Measurements from ENCODE around the gene TATDN2.

DNA sequence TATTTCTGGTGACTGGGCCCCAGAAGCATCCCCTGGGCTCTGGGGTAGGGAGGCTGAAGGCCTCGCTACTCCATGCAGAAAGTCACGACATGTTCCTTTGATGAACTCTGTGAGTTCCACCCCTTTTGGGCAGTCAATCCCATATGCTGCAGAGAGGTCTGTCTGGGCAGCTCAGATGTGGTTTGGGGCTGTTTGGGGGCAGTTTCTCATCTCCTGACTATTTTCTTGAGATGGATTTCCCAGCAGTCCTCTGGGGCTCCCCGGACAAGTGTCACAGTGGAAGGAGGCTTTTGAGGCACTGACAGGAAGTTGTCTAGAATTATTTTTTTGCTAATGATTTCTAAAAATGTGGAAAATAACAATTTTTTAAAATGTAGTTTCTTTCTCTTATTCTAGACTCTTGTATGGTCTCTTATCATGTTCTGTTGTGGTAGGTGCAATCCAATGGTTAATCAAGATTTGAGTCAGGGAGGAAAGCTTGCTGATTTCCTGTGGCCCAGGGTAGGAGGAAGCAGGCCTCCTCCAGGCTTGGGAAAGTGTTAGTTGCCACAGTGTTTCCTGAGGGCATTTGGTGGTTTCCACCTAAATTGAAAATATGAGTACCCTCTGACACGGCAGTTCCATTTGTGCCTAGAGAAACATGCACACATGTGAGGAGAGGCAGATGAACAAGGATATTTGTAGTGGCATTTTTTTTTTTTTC is 19.9 kb upstream of the TATDN2 start:
- no peak for TF ChIP-seq CTCF (IDR thresholded peaks at IDR 0.05; ENCODE audit: poor library complexity)
- no peak for TF ChIP-seq EZH2phosphoT487 (IDR thresholded peaks at IDR 0.05; ENCODE audit: low read depth, severe bottlenecking, unreplicated experiment)
- TF ChIP-seq EZH2 (IDR thresholded peaks at IDR 0.05; ENCODE audit: borderline replicate concordance): no peak
